HuH-7 (cell line): ENCODE data around the gene SCRN1.
"Not testable (repeated sequence)": the region's sequence is repeated elsewhere in the genome, so short reads cannot be mapped to it uniquely, and the experiment has no call there.

Experiments
- DNase-seq: peaks from one replicate; pipeline ENCODE4 v3.0.0; 2011; ENCODE audit warnings: low spot score

SCRN1 gene

DNA sequence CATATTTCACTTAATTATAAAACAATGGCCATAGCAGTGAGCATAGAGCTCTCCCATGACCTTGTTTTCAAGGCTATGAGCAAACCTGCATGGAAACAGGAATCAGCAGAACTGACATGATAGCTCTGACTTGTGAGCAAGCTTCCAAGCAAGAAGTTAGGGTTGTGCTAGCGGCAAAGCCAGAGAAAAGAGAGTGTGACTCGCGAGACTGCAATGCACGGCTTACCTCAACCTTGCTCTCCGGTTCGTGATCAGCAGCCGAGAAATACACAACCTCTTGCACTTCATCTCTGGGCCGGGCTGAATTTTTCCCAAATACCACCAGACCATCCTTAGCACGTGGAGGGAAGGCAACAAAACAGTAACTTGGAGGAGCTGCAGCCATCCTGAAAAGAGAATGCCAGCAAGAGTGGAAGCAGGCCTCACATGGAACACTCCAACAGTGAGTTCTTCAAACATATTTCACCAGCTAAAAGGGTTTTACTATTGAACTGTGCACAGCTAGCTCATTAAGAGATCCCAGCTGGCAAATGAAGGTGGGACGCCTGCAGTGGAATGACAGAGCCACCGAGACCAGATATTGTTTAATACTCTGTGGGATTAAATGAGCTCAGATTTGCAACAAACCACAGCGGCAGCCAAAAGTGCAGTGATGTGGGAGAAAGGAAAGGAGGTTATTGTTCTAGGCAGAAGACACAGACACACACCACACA lies 20.8 kb downstream of the SCRN1 start:
- DNase-seq, result no peak

DNA sequence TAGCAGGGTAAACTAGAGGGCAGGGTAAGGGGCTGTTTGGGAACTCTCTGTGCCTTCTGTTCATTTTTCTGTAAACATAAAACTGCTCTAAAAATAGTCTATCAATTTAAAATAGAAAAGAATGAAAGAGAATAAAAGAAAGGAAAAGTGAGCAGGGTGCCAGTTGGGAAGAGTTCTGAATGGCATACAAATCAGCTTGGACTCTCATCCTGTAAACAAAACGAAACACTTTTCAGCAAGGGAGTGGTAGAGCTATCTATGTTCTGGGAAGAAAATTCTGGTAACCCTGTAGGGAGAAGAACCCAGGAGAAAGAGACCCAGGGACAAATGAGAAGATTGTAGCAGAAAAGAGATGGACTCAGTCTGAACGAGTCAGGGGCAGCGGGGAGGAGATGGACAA lies 24.6 kb downstream of the SCRN1 start:
- no peak for DNase-seq

- DNase-seq, result no peak
These were observed 27.6 kb downstream of the SCRN1 start for GRCh38 chr7:29962035-29962434.

DNA sequence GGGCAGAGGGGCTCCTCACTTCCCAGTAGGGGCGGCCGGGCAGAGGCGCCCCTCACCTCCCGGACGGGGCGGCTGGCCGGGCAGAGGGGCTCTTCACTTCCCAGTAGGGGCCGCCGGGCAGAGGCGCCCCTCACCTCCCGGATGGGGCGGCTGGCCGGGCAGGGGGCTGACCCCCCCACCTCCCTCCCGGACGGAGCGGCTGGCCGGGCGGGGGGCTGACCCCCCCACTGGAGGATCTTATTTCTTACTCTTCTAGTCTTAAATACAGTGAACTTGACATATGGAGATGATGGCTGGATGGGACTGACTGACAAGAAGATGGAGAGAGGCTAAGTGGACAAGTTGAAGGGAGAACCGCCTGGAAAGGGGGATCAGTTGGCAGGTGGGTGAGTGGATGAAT lies 28.0 kb downstream of the SCRN1 start:
- DNase-seq, result not testable (repeated sequence)

GRCh38 chr7:29958667-29959358 lies 30.8 kb downstream of the SCRN1 start:
- DNase-seq, result no peak

DNA sequence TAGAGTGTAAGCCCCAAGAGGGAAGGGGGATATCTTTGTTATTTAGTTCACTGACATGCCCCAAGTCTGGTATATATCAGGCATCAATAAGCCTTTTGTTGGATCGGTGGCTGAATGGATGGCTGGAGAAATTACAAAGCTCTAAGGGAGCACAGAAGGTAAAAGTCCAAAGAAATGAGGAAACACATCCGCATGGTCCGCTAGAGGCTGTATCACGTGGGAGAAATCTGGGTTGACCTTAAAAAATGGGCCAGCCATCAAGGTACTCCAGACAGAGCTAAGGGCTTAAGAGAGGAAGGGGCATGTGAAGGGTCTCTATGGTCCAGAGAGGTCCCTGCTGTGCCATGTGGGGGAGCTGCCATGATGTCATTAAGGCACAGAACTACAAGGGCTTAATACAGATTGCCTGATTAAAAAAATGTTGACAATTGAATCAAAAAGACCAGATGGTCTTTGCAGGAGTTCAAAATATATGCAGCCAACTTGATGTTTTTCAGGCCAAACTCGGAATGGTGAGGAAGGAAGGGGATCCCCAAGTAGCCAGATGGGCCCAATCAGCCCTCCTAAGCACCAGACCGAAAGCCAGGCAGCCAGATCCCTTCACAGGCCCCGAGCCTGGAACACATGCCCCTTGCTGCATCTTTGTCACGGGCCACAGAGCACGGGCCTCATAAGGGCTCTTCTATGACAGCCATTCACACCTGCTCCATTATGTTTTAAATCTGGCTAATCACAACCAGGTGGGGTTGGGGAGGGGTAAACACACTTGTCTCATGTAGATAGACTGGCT lies 31.9 kb downstream of the SCRN1 start:
- no peak for DNase-seq

DNA sequence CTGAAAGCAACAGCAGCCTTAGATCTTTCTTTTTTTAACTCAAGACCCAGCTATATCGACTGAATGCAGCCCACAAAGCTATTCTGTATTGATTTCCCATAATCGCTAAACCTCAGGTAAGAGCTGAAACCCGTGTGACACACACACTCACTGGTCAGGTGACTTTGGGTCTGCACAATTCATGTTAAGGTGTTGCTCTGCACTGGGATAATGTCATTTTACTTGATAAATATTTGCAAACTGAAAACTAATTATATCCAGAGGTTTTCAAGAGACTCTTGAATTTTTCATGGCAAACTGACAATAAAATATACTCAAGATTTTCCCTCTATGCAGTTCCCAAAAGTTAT lies 33.1 kb downstream of the SCRN1 start:
- no peak for DNase-seq

DNA sequence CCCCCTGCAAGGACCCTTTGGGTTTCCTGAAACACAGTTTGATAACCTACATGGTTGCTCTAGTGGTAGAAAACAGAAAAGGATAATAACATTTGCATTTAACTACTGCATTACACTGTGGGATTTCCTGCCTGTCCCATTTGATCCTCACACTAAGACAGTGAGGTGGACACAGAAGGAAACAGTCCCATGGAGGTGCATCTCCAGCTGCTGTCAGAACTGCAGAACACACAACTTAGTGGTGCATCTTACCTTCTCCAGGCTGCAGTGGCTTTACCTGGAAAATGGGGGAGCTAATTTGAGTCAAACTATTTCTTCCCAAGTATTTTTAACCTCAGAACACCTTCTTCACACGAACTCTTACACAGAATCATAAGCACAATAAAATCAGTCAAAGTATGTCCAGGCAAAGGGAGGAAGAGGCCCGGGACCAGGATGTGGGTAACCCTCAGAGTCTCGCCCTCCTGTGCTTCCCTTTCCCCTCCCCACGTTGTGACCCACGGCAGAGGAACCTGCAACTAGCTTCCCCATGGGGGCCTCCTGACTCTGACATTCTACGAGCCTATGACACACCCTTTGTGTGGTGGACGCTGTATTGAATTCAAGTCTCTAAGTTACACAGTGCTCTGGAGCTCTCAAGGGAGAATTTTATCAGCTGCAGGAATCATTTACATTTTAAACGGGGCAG lies 33.7 kb downstream of the SCRN1 start:
- DNase-seq, result no peak

GRCh38 chr7:29955075-29955792 lies 34.4 kb downstream of the SCRN1 start:
- no peak for DNase-seq

- no peak for DNase-seq
These were observed 35.8 kb downstream of the SCRN1 start for GRCh38 chr7:29953726-29954347.

- no peak for DNase-seq
These were observed 38.4 kb downstream of the SCRN1 start for GRCh38 chr7:29951206-29951605.

- no peak for DNase-seq
These were observed 39.1 kb downstream of the SCRN1 start for GRCh38 chr7:29950480-29950879.

GRCh38 chr7:29948587-29948986 lies 41.0 kb downstream of the SCRN1 start:
- no peak for DNase-seq

DNA sequence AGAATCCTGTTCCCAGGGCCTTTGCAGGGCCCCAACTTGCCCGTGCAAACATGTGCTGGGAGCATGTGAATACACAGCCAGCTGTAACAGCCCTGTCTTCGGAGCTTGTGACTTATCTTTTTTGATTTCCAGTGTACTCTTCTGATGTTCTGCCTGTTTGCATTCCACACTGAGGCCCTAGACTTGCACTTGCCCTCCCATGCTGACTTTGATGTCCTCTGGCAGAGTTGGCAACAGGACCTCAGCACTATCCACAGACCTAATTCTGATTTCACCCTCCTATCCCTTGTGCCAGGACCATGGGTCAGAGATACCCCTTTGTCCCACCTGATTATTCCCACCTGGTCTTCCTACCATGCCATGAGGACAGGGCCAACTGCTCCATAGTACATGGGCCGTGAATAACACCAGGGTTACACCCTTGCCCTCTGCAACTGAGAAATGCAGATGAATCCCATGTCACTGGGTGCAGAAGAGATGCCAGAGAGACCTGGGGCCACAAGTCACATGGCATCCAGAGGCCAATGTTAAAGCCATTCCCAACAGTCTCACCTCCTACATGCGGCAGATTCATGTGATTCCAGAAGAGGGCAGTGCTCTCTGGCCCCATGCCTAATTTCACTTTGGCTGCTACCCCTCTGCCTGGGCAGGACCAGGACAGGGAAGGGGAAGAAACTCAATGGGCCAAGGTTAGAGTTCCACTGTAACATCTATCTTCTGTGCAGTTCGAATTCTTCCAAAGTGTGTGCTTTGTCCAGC lies 43.0 kb downstream of the SCRN1 start:
- peak; percentile 30 for DNase-seq

DNA sequence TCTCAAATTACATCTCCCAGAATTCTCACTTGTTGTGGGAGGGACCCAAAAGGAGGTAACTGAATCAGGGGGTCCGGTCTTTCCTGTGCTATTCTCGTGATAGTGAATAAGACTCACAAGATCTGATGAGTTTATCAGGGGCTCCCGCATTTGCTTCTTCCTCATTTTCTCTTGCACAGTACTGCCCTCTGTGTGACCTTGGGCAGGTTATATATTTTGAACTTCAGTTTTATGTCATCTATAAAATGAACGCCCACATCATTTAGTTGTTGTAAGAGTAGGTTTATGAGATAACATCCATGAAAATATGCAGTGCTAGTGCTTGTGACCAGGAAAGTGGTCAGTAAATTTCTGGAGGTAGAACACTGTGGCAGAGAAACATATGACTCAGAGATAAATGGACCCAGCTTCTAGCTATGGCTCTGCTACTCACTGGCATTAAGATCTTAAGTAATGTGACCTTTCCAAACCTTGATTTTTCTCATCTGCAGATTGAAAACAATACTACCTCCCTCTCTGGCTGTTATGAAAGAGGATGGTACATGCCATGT lies 44.3 kb downstream of the SCRN1 start:
- DNase-seq, result no peak

GRCh38 chr7:29940199-29940598 lies 49.4 kb downstream of the SCRN1 start:
- no peak for DNase-seq

DNA sequence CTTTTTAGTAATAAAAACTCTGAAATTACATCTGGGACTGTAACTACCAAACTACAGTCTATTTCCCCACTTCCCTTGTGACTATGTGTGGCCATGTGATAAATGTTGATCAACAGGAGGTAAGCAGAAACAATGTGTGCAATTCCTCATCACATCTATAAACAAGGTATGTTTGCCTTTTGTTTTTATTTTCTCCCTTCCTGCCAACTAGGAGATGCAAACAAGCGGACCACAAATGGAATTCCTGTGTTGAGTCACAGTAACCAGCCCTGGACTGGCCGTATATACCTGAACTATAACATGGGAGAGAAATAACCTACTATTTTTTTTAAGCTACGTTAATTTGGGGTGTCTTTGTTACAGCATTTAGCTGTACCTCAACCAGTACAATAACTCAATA lies 52.5 kb downstream of the SCRN1 start:
- DNase-seq, result no peak

DNA sequence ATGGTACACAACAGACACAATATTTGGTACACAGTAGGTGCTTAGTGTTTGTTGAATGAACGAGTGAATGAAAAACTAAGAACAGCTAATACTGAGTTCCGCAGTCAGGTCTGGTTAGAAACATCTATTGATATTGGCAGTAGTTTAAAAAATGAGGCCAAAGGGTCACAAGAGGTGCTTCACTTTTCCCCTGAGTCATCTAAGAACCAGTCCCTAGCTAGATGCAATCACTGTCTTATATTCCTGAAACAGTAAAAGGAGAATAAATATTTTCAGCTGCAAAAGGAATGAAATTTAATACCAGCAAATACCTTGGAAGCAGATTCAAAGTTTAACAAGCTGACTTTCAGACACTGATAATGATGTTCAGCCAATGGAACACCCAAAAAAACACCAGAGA lies 54.5 kb downstream of the SCRN1 start:
- DNase-seq, result no peak

DNA sequence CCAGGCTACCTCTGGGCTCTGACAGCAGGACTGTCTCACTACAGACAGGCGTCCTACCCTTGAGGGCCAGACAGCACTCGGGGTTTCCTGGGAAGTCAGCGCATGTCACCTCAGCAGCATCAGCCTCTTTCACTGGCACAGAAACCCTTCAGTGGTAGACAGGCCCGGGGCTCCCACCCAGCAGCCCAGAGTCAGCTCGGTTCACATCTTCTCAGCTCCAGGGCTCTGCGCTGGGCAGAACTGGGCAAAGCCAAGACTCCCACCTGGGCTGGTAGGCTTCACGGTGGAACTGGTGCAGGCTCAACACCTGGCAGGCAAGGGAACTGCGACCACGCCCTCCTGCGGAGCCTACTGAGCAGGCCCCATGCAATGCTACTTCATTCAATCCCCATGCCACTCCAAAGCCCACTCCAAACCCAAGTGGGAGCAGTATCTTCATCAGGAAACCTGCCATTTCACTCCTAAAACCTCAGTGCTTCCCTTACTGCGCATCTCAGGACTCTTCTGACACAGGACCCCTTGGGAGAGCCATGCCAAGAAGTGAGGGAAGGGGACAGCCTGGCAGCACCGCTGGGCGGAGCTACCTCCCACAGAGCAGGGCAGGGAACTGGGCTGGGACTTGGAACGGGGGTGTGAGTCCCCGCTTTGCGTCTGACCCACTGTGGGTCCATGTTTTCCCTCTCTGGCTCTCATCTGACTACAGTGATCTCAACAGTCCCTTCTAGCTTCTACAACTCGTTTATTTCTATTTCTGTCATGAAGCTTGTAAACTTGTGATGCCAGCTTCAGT lies 60.4 kb downstream of the SCRN1 start:
- no peak for DNase-seq

DNA sequence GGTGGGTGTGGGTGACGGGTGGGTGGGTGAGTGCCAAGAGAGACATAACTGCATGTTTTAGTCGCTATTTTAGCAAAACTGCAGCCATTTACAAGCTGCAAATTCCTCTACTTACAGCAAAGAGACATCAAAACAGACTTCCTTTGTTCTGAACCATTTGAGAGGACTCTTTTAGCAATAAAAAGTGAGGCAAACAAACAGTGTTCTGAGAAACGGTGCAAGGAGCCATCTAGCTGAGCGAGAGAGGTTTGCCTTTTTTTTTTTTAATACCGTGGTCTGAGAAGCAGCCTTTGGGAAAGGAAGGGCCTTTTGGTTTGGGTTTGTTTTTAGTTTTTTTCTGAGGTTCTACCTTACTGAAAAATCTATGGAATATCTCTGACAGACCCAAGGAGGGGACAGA lies 62.9 kb downstream of the SCRN1 start:
- no peak for DNase-seq
